GM18867 (cell line): ENCODE data around the gene HSD17B13.
"Not testable (repeated sequence)": the region's sequence is repeated elsewhere in the genome, so short reads cannot be mapped to it uniquely, and the experiment has no call there.

ENCODE experiments used
- ATAC-seq: cut with Tn5 transposase; IDR thresholded peaks from one replicate; pipeline ENCODE4 v1.9.1; 2021; ENCODE audit warnings: mild to moderate bottlenecking, moderate library complexity; ENCODE audit not compliant: unreplicated experiment

HSD17B13 gene, protein sequence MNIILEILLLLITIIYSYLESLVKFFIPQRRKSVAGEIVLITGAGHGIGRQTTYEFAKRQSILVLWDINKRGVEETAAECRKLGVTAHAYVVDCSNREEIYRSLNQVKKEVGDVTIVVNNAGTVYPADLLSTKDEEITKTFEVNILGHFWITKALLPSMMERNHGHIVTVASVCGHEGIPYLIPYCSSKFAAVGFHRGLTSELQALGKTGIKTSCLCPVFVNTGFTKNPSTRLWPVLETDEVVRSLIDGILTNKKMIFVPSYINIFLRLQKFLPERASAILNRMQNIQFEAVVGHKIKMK

DNA sequence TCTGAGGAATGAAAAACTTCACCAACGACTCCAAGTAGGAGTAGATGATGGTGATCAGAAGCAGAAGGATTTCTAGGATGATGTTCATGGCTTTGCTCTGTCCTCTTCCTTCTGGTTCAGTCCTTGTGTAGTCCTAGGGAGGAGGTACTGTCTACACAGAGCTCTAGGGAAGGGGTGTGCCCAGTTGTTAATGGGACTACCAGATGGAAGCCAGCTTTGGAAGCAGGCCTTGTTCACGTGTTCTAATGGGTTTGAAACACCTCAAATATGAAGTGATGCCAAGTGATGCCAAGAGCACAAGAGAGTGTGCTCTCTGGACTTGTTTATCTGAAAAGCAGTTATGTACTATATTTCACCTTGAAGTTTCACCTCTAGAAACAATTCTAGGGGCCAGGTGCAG is at the start of gene HSD17B13:
HSD17B13 (minus strand) TSS at position 129 of the 400 bp plus-strand sequence; CDS start at position 88, 41 bp downstream.
- ATAC-seq = no peak

DNA sequence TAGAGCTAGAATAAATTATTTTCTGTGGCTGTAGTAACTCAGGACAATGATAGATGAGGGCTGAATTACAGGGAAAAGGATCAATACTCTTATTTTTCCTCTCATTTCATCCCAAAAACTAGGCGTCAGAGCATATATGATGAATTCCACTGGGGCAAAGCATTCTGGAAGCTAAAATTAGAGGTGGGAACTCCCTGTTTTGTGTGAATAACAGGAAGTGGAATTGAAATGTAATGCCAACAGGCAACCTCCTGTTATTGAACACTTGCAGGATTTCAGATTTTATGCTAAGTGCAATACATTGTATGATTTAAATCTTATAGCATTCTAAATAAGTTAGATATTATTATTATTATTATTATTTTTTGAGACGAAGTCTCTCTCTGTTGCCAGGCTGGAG is 47.4 kb upstream of the HSD17B13 start:
- no peak for ATAC-seq

DNA sequence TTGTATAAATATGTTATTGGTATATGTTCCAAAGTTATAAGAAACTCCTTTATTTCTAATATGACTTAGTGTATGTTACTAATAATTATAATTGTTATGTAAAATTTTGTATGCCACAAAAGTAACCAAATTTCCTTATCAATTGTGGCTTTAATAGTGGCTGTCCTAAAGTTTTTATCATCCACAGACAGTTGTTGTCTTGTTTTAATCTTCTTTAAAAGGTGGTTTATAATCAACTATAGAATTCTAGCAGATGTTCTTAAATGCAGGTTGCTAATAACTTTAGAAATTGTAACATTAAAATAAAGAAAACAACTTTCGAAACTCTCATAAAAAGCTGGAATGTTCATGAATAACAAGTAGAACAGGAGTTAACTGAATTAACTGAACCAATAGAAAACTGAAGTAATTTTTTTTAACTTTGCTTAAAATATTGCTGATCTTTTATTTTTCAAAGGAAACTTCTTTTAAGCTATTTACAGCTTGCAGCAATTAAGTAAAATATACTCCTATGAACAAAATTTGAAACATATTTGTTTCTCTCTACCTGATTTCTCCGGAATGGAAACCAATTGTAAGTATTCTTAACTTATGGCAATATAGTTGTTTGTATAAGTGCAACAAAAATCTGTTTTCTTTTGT is 44.0 kb upstream of the HSD17B13 start:
- no peak for ATAC-seq

DNA sequence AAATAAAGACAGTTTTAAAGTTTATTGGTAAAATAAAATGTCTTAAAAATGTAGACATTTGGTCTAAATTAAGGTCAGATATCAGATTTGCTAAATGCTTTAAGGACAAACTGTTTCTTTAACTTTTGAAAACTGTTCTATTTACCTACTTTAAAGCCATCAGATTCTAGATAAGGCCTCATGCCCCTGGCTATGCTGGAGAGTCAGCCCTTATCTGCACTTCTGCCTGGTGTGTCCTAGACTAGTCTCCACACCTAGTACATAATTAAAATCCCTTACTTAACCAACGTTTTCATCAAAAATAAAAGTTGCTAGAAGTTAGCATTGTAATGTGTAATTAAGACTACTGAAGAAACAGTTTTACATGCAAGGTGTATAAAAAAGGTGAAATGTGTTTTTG is 42.7 kb upstream of the HSD17B13 start:
- ATAC-seq = no peak

DNA sequence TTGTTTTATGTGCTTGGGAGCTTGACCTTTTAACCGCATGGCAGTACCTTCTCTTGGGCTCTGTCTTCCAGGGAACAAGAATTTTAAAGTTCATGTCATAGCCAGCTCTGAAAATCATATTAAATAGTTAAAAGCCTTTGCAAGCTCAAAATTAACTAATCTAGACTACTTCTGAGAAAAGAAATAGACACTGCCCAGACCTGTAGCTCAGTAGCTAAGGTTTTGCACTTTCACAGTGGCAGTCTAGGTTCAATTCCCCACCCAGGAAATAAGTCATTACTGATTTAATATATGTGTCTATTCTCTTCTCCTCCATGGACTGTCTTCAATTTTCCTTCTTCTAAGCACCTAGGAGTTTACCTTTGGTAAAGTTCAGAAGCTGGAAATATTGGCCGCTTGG is 40.9 kb upstream of the HSD17B13 start:
- ATAC-seq = no peak

DNA sequence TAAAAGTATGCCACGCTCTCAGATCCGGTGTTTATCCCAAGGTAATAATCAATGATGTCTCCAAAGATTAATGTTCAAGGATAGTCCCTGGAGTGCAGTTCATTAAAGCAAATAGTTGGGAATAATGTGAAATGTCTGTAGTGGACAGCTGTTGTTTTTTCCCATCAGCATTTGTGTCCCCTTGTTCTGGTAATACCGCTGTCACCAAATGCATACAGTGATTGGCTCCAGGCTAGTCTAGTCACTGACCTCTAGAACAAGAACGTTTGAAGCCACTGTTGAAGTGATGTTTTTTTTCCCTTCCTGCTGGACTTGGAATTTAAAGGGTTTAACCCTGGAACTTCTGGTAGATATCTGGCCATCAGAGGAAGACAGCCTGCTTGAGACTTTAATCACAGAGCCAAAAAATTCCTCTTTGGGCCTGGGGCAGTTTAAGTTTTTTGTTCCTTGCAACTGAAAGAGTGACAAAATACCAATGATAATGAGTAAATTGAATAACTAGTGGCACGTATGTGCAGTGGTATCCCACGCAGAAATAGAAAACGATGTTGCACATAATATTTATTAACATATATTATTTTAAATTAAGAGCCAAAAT is 37.8 kb upstream of the HSD17B13 start:
- ATAC-seq = no peak

DNA sequence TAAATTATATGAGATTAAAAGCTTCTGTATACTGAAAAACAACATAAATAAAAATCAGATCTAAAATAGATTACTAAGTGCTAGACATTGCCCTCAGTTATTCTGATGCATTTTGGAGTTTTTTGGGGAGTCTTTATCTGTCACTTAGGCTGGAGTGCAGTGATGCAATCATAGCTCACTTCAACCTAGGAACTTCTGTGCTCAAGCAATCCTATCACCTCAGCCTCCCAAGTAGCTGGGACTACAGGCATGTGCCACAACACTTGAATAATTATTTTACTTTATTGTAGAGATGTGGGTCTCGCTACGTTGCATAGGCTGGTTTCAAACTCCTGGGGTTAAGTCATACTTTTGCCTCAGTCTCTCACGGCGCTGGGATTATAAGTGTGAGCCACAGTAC is 36.6 kb upstream of the HSD17B13 start:
- ATAC-seq = no peak

DNA sequence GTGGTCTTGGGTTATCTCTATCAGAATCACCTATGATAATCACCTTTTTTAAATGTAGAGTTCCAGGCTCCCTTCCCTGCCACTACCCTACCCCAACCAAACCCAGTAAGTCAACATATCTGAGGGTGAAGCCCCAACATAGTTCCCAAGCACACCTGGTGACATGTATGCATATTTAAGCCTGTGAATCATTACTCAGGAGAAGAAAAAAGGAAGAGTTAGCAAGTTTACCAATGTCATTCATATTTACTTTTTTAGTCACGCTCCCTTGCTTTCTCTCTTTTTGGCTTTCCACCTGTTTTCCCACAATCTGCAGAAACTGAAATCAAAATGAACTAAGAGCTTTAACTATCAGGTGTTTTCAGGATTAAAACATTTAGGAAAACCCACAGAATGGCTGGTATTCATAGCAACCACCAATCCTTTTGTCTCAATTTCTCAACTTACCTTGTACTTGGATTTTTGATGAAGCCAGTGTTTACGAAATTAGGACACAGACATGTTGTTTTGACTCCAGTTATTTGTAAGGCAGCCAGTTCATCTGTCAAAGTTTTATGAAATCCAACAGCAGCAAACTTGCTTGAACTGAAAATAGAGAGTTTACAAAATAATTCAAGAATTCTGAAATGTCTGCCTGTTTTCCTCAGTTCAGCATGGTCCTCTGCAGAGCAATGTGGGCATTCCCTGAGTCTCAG is 34.3 kb upstream of the HSD17B13 start:
- no peak for ATAC-seq

DNA sequence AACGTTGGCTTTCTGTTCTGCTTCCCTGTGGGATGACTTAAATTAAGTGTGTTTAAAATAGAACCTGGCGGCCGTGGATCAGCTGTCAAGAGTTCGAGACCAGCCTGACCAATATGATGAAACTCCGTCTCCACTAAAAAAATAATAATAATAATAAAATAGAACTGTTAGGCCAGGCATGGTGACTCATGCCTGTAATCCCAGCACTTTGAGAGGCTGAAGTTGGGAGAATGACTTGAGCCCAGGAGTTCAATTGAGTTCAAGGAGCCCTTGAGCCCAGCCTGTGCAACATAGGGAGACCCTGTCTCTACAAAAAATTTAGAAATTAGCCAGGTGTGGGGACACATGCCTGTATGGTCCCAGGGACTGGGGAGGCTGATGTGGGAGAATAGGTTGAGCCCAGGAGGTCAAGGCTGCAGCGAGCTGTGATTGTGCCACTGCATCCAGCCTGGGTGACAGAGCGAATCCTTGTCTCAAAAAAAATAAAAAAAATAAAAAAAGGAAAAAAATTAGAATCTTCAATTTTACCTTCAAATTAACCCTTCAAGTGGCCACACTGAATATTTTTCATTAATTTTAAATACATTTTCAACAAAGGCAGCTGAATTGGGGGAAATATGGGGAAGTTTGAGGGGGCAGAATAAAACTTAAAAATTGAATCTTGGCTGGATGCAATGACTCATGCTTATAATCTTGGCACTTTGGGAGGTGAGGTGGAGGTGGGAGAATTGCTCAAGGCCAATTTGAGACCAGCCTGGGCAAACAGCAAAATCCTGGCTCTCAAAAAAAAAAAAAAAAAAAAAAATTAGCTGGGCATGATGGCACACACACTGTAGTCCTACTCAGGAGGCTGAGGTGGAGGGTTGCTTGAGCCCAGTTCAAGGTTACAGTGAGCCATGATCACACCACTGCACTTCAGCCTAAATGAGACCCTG is 31.8 kb upstream of the HSD17B13 start:
- no peak for ATAC-seq

DNA sequence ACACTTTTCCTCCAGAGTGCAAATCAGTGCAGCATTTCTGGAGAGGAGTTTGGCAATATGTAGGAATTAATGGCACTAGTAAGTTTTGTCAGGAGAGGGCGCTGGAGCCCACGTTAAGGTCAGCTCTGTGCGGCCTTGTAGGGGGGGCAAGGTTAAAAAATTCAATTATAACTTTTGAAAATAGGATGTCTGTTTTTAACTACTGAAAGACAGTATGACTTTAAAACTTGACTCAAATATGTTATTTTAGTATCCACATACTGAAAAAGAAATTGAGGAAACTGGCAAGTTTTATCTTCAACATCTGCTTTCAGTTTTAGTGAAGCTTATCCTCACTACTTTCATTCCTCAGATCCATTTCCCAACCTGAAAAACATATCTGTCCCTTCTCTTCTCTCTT is 30.9 kb upstream of the HSD17B13 start:
- ATAC-seq = peak; percentile 76

DNA sequence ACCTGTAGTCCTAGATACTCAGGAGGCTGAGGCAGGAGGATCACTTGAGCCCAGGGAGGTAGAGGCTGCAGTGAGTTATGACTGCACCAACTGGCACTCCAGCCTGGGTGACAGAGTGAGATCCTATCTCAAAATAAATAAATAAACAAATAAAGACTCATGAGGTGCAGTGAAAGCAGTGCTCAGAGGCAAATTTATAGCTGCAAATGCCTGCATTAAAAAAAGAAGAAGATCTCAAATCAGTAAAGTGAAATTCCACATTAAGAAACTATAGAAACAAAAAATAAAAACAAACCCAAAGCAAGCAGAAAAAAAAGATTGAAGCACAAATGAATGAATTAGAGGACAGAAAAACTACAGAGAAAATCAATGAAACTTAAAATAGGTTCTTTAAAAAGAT is 22.5 kb upstream of the HSD17B13 start:
- no peak for ATAC-seq

DNA sequence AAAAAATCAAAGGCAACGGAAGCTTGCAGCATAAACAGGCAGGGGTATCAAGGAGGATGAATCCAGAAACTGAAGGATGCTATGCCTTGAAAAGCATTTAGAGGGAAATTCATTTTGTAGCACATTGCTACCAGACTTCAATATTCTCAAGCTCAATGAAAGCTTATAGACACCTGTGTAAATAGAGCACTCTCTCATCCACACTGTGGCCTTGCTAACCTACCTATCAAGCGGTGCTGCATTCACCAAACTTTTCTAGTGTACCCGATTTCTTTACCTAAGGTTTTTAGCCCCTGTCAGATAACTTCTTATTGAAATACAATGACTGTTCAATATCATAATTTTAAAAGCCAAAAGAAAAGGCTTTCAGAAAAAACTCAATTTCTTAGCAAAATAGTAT is 20.2 kb upstream of the HSD17B13 start:
- no peak for ATAC-seq

DNA sequence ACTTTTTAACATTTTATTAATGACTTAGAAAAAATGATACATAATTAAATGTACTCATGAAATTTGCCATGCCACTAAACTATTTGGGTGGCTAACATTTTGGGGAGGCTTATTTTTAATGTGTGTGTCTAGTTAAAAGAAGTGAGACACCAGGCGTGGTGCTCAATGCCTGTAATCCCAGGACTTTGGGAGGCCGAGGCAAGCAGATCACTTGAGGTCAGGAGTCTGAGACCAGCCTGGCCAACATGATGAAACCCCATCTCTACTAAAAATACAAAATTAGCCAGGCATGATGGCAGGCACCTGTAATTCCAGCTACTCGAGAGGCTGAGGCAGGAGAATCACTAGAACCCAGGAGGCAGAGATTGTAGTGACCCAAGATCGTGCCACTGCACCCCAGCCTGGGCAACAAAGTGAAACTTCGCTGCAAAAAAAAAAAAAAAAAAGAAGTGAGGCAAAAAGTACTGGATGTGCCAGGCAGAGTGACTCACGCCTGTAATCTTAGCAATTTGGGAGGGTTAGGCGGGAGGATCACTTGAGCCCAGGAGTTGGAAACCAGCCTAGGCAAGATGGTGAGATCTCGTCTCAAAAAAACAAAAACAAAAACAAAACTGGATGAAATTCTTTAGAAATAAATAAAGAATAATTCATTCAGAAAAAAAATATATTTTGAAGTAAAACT is 19.4 kb upstream of the HSD17B13 start:
- not testable (repeated sequence) for ATAC-seq

DNA sequence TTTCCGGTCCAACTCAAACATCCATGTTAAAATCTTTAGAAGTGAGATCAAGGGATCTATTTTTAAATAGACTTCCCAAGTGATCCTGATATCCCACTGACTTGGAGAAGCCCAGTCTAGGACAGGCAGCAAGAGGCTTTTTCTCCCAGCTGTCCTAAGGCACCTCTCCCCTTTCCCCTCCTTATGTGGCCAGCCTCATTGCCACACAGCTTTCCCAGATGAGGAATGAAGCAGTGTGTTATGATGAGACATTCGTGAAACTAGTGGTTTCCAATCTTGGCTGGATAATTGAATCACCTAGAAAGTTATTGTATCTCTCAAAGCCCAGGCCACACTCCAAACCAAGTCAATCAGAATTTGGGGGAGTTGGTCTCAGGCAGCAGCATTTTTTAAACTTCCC is 16.8 kb upstream of the HSD17B13 start:
- ATAC-seq = no peak

DNA sequence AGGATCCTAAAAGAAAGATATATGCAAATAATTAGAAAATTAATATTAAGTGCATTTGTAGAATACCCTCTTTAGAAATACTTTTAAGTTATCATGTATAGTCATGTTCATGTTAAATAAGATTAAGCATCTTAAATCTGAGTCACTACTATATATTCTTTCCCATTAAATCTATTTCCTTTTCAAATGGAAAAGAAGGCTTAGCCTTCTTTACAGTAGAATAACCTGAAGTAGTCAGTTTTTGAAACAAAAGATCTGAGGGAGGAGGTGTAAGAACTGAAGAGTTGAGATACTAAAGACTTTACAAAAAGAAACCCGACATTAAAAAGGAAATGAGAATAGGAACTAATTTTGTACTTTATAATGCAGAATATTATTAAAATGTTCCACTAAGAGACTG is 14.7 kb upstream of the HSD17B13 start:
- ATAC-seq = no peak

DNA sequence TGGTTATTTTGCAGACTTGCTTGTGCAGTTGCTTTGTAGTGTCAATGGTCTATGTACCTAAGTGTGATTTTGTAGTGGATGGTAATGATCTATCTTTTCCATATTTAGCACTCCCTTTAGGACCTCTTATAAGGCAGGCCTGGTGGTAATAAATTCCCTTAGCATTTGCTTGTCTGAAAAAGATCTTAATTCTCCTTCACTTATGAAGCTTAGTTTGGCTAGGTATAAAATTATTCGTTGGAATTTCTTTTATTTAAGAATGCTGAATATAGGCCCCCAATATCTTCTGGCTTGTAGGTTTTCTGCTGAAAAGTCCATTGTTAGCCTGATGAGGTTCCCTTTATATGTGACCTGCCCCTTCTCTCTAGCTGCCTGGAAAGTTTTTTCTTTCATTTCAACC is 10.6 kb upstream of the HSD17B13 start:
- ATAC-seq = no peak

DNA sequence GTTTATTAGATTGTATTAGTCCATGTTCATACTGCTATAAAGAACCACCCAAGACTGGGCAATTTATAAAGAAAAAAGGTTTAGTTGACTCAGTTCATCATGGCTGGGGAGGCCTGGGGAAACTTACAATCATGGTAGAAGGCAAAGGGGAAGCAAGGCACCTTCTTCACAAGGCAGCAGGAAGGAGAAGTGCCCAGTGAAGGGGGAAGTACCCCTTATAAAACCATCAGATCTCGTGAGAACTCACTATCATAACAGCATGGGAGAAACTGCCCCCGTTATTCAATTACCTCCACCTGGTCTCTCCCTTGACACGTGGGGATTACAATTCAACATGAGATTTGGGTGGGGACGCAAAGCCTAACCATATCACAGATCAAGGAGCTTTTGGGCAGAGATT is 8.1 kb upstream of the HSD17B13 start:
- no peak for ATAC-seq

DNA sequence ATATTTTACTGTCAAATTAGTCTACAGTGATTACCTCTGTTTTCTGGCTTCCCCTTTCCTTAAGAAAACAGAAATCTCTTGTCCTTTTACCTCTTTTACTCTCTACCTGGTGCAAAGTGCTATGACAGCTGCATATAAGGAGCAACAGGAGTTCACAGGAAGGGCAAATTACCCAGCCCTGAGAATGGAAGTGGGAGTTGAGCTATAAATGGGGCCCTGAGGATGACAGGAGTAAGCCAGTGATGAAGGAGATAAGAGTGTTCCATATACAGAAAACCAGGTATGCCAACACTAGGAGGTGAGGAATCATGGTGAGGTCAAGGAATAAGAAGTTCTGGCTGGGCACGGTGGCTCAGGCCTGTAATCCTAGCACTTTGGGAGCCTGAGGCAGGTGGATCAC is 4.5 kb upstream of the HSD17B13 start:
- no peak for ATAC-seq

DNA sequence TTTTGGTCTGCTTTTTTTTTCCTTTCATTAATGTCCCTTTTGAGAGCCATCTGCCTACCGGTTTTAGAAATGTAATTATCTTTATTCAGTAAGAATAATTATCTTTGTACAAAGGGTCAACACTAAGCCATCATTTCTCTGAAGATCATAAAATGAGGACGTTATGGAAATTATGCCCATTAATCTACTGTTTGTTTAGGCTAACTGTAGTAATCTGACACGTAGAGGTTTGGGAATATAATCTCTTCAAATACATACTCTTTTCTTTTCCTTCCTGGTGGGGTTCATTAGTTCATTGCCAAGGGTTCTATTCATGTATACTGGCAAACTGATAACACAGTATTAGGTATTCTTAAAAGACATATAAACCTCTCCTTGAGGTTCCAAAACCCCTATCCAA is 3.8 kb upstream of the HSD17B13 start:
- ATAC-seq = no peak

DNA sequence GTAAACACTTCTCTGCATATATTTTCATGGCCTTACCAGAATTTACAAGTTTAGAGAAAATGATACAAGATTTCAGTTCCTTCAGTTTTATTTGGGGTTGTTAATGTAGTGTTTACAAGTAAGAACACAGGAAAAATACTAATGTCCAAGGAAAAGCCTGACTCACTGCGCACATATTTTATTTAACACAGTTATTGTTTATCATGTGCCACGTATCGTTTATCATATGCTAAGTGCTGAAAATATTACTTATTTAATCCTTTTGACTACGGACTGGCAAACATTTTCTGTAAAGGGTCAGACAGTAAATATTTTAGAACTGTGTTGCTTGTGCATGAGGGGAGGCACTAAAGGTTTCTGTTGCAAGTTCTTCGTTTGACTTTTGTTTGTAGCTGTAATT is 794 bp downstream of the HSD17B13 start:
- no peak for ATAC-seq
